ENCODE measurements around the gene LRP11. TPM values are rescaled to one million over a fixed set of nuclear protein-coding genes. Genes with fewer than 3 reads are reported as not detected.

LRP11 gene
- total RNA-seq, 1 experiment from 2014 or later, result 17.7 TPM

DNA sequence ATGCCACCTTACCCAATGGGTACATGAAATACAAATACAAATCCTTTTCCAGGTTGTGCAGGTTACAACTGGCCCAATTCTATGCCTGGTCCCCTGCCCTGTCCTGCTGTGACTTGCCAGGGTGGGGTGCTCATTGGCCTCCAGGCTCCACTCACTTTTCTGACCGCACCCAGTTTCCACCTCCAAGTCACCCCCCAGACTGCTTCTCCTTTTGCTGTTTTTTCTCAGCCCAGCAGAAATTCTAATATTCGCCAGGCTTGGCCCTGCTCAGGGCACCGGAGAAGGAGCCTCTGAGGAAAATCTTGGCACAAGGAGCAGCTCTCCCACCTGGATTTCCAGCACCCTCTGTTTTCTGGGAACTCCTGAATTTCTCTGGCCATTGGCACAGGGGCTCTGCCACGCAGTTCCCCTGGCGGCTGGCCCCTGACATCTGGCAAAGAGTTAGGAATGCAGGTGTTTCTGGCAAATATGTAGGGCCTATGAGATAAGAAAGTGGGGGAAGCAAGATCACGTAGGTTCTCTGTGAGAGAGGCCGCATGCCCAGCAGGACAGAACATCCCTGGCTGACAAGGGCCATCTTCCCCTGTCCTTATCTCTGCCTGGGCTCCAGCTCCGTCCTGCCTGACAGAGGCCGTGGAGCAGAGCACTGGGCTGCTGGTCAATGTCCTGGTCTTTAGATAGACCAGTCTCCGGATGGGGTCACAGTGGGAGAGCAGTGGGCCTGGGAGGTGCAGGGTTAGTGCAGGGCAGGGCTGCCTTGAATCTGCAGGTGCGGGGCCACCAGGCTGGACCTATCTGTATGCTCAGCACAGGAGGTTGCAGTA is 36.7 kb upstream of the LRP11 start:
- CTCF ChIA-PET, result no interaction called here
- intact Hi-C loops (cut with micrococcal nuclease; ENCODE audit: unreplicated experiment), result no loop called here
- Histone ChIP-seq H3K27me3 (replicated peaks; ENCODE audit: control insufficient read depth, insufficient read depth, low read length) (no peaks in the 10 kb centered on the region), H3K36me3 (ENCODE audit: control insufficient read depth, insufficient read depth, low read length) (no peaks in the 10 kb centered on the region), H3K9me3 (no peaks in the 10 kb centered on the region), H3K4me3 (ENCODE audit: low read depth, low read length) (no peak overlapping the region), H3K4me1 (no peaks in the 10 kb centered on the region)
- H3K36me3 Mint-ChIP-seq (ENCODE audit: insufficient read depth, unreplicated experiment), result no peaks in the 10 kb centered on the region
- H3K4me3 Mint-ChIP-seq (ENCODE audit: unreplicated experiment), result no peak overlapping the region
- DNase-seq, result no peak
- POLR2A ChIA-PET, result no interaction called here
- H3K27me3 Mint-ChIP-seq (ENCODE audit: insufficient read depth, unreplicated experiment), result peaks cover 11% of the 10 kb centered on the region
- H3K9me3 Mint-ChIP-seq (ENCODE audit: unreplicated experiment), result no peaks in the 10 kb centered on the region
- H3K27ac Mint-ChIP-seq (ENCODE audit: unreplicated experiment), result no peak overlapping the region
- TF ChIP-seq CTCF (IDR thresholded peaks at IDR 0.05; ENCODE audit: insufficient read depth in 1 of 2, low read depth in 1 of 2, low read length in 1 of 2, severe bottlenecking in 1 of 2, unreplicated experiment in 1 of 2), result no peak
- H3K4me1 Mint-ChIP-seq (ENCODE audit: low read depth, unreplicated experiment), result no peaks in the 10 kb centered on the region
- BruUV-seq (replicated peaks), result no TSS peak

GRCh38 chr6:149899926-149900619 is 35.9 kb upstream of the LRP11 start:
- Mint-ChIP-seq H3K27ac (ENCODE audit: unreplicated experiment) (no peak overlapping the region), H3K4me3 (ENCODE audit: unreplicated experiment) (no peak overlapping the region), H3K9me3 (ENCODE audit: unreplicated experiment) (no peaks in the 10 kb centered on the region), H3K36me3 (ENCODE audit: insufficient read depth, unreplicated experiment) (no peaks in the 10 kb centered on the region), H3K4me1 (ENCODE audit: low read depth, unreplicated experiment) (no peaks in the 10 kb centered on the region), H3K27me3 (ENCODE audit: insufficient read depth, unreplicated experiment) (peaks cover 11% of the 10 kb centered on the region)
- no peak for TF ChIP-seq CTCF (IDR thresholded peaks at IDR 0.05; ENCODE audit: insufficient read depth in 1 of 2, low read depth in 1 of 2, low read length in 1 of 2, severe bottlenecking in 1 of 2, unreplicated experiment in 1 of 2)
- Histone ChIP-seq H3K9me3 (no peaks in the 10 kb centered on the region), H3K27me3 (replicated peaks; ENCODE audit: control insufficient read depth, insufficient read depth, low read length) (no peaks in the 10 kb centered on the region), H3K36me3 (ENCODE audit: control insufficient read depth, insufficient read depth, low read length) (no peaks in the 10 kb centered on the region), H3K4me3 (ENCODE audit: low read depth, low read length) (no peak overlapping the region), H3K4me1 (no peaks in the 10 kb centered on the region)
- no peak for DNase-seq
- BruUV-seq (replicated peaks), result no TSS peak
- CTCF ChIA-PET, result no interaction called here
- POLR2A ChIA-PET, result no interaction called here
- intact Hi-C loops (cut with micrococcal nuclease; ENCODE audit: unreplicated experiment), result no loop called here

GRCh38 chr6:149899486-149899885 is 35.3 kb upstream of the LRP11 start:
- no TSS peak for BruUV-seq (replicated peaks)
- Histone ChIP-seq H3K4me3 (ENCODE audit: low read depth, low read length) (no peak overlapping the region), H3K27me3 (replicated peaks; ENCODE audit: control insufficient read depth, insufficient read depth, low read length) (no peaks in the 10 kb centered on the region), H3K36me3 (ENCODE audit: control insufficient read depth, insufficient read depth, low read length) (no peaks in the 10 kb centered on the region), H3K4me1 (no peaks in the 10 kb centered on the region), H3K9me3 (no peaks in the 10 kb centered on the region)
- Mint-ChIP-seq H3K27ac (ENCODE audit: unreplicated experiment) (no peak overlapping the region), H3K36me3 (ENCODE audit: insufficient read depth, unreplicated experiment) (no peaks in the 10 kb centered on the region), H3K4me3 (ENCODE audit: unreplicated experiment) (no peak overlapping the region), H3K27me3 (ENCODE audit: insufficient read depth, unreplicated experiment) (peaks cover 12% of the 10 kb centered on the region), H3K9me3 (ENCODE audit: unreplicated experiment) (no peaks in the 10 kb centered on the region), H3K4me1 (ENCODE audit: low read depth, unreplicated experiment) (no peaks in the 10 kb centered on the region)
- intact Hi-C loops (cut with micrococcal nuclease; ENCODE audit: unreplicated experiment), result no loop called here
- no peak for TF ChIP-seq CTCF (IDR thresholded peaks at IDR 0.05; ENCODE audit: insufficient read depth in 1 of 2, low read depth in 1 of 2, low read length in 1 of 2, severe bottlenecking in 1 of 2, unreplicated experiment in 1 of 2)
- no peak for DNase-seq
- POLR2A ChIA-PET, result no interaction called here
- CTCF ChIA-PET, result interaction anchor here (0.6 kb wide), 1 partner anchor 35 kb away, joined by 3 read pairs; the partner anchor contains the start of gene LRP11
